Endothelial cell (in vitro differentiated cells): ENCODE measurements around the gene APOH. TPM values are rescaled to one million over a fixed set of nuclear protein-coding genes. Genes with fewer than 3 reads are reported as not detected.

Source experiments
- DNase-seq: peaks from one replicate; pipeline ENCODE4 v3.0.0; 2021; ENCODE audit warnings: low spot score
- H3K27ac Mint-ChIP-seq: one replicate; pipeline ENCODE4 v1.8.0; 2021; ENCODE audit warnings: mixed read lengths, inconsistent platforms; ENCODE audit not compliant: unreplicated experiment
- H3K27me3 Mint-ChIP-seq: one replicate; pipeline ENCODE4 v1.8.0; 2021; ENCODE audit warnings: mild to moderate bottlenecking, moderate library complexity, mixed read lengths, inconsistent platforms; ENCODE audit not compliant: unreplicated experiment
- H3K36me3 Mint-ChIP-seq: one replicate; pipeline ENCODE4 v1.8.0; 2021; ENCODE audit warnings: mild to moderate bottlenecking, low read depth, mixed read lengths, inconsistent platforms; ENCODE audit not compliant: unreplicated experiment
- H3K4me1 Mint-ChIP-seq: one replicate; pipeline ENCODE4 v1.8.0; 2021; ENCODE audit warnings: mild to moderate bottlenecking, mixed read lengths, inconsistent platforms; ENCODE audit not compliant: unreplicated experiment
- H3K4me3 Mint-ChIP-seq: one replicate; pipeline ENCODE4 v1.8.0; 2021; ENCODE audit warnings: mild to moderate bottlenecking, mixed read lengths, inconsistent platforms; ENCODE audit not compliant: unreplicated experiment
- H3K9me3 Mint-ChIP-seq: one replicate; pipeline ENCODE4 v1.8.0; 2021; ENCODE audit warnings: mixed read lengths, inconsistent platforms; ENCODE audit not compliant: unreplicated experiment
- CTCF ChIP-seq: fragments of 200-600 bp; sonication (generic); IDR thresholded peaks from one replicate; pipeline ENCODE4 v1.5.0; 2021; ENCODE audit warnings: antibody characterized with exemption; ENCODE audit not compliant: unreplicated experiment
- total RNA-seq: library from RNA; stranded (reverse); fragmentation: NEBNext Ultra II Directional; extraction: Animal tissue kit (Norgen Biotek cat#: 25700); gene quantifications from one replicate; pipeline ENCODE4 v1.2.1, GENCODE V29; 2021; ENCODE audit not compliant: unreplicated experiment

The APOH gene
- total RNA-seq, 1 donor from 2014 or later, result not detected

- Mint-ChIP-seq H3K4me1 (no peaks in the 10 kb centered on the region), H3K4me3 (no peak overlapping the region), H3K36me3 (peaks cover 3% of the 10 kb centered on the region), H3K9me3 (no peaks in the 10 kb centered on the region), H3K27me3 (no peaks in the 10 kb centered on the region), H3K27ac (no peak overlapping the region)
- no peak for DNase-seq
- no peak for TF ChIP-seq CTCF
Measured at GRCh38 chr17:66184392-66184791, 44.8 kb downstream of the APOH start.

- Mint-ChIP-seq H3K36me3 (peaks cover 3% of the 10 kb centered on the region), H3K9me3 (no peaks in the 10 kb centered on the region), H3K4me1 (no peaks in the 10 kb centered on the region), H3K27me3 (no peaks in the 10 kb centered on the region), H3K4me3 (no peak overlapping the region), H3K27ac (no peak overlapping the region)
- no peak for DNase-seq
- no peak for TF ChIP-seq CTCF
Measured at GRCh38 chr17:66183529-66183928, 45.7 kb downstream of the APOH start.

GRCh38 chr17:66178642-66179041 lies 50.6 kb downstream of the APOH start:
- H3K9me3 Mint-ChIP-seq, result no peaks in the 10 kb centered on the region
- H3K27ac Mint-ChIP-seq, result no peak overlapping the region

GRCh38 chr17:66177048-66177447 lies 52.2 kb downstream of the APOH start:
- Mint-ChIP-seq H3K36me3 (peaks cover 3% of the 10 kb centered on the region), H3K27me3 (no peaks in the 10 kb centered on the region), H3K4me3 (no peak overlapping the region), H3K9me3 (no peaks in the 10 kb centered on the region), H3K27ac (no peak overlapping the region), H3K4me1 (no peaks in the 10 kb centered on the region)
- no peak for TF ChIP-seq CTCF
- no peak for DNase-seq

More at GRCh38 chr17:66178642-66179041, 50.6 kb downstream of the APOH start:
- TF ChIP-seq CTCF, result no peak
- DNase-seq, result no peak
- Mint-ChIP-seq H3K36me3 (peaks cover 3% of the 10 kb centered on the region), H3K4me3 (no peak overlapping the region), H3K27me3 (no peaks in the 10 kb centered on the region), H3K4me1 (no peaks in the 10 kb centered on the region)

GRCh38 chr17:66175892-66176291 lies 53.3 kb downstream of the APOH start:
- no peaks in the 10 kb centered on the region for H3K4me1 Mint-ChIP-seq
- DNase-seq, result no peak
- H3K27me3 Mint-ChIP-seq, result no peaks in the 10 kb centered on the region

More at GRCh38 chr17:66175892-66176291, 53.3 kb downstream of the APOH start:
- H3K4me3 Mint-ChIP-seq, result no peak overlapping the region
- no peaks in the 10 kb centered on the region for H3K36me3 Mint-ChIP-seq
- no peaks in the 10 kb centered on the region for H3K9me3 Mint-ChIP-seq
- TF ChIP-seq CTCF, result no peak
- H3K27ac Mint-ChIP-seq, result no peak overlapping the region
